HG03175 (cell line): ENCODE data around the gene ABCG1.

ENCODE experiments used
- ATAC-seq: cut with Tn5 transposase; IDR thresholded peaks from one replicate; pipeline ENCODE4 v1.9.1; 2021; ENCODE audit warnings: mild to moderate bottlenecking, moderate library complexity; ENCODE audit not compliant: unreplicated experiment

ABCG1 gene

DNA sequence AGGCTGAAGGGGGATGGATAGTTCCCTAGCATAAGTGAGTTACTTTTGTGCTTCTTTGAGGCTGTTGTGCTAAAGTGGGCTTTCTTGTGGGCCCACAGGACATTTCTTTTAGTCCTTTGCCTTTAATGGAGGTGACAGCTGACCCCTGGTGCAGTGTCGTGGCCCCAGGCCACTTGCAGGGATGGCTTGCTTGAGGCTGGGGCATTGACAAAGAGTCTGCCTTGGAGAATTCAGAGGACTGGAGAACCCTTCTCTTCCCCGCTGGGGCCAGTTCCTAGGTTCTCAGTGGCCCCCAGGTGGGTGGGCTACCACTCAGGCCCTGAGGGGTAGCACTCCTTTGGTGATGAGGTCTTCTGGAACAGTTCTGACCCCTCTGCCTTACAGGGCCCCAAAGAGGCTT lies 12.8 kb downstream of the ABCG1 start:
- no peak for ATAC-seq

DNA sequence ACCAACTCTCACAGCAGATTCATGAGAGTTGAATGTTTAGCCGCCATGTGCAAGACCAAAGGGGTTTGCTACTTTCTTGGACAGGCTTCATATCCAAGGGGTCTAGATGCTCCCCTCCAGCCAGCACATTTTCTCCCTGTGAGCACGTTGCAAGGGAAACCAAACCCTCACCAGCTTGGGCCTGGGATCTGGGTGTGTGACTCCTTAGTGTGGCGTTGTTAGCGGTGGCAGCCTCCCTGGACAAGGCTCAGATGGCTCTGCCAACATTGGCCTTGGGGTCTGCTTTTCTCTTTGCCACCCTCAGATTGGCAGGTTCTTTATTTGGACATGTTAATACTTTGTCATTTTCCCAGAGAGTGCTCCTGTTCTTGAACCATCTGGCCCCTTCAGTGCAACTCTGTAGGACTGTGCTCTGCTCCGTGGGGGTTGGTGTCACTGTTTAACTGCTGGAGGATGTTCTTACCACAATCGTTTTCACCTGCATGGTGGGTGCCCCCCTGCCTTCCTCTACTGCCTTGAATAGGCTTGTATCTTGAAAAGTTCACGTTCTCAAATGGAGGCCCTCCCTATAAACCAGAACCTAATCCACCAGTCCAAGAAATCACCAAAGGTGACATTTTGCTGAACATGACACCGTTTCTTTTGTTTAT lies 13.4 kb downstream of the ABCG1 start:
- no peak for ATAC-seq

DNA sequence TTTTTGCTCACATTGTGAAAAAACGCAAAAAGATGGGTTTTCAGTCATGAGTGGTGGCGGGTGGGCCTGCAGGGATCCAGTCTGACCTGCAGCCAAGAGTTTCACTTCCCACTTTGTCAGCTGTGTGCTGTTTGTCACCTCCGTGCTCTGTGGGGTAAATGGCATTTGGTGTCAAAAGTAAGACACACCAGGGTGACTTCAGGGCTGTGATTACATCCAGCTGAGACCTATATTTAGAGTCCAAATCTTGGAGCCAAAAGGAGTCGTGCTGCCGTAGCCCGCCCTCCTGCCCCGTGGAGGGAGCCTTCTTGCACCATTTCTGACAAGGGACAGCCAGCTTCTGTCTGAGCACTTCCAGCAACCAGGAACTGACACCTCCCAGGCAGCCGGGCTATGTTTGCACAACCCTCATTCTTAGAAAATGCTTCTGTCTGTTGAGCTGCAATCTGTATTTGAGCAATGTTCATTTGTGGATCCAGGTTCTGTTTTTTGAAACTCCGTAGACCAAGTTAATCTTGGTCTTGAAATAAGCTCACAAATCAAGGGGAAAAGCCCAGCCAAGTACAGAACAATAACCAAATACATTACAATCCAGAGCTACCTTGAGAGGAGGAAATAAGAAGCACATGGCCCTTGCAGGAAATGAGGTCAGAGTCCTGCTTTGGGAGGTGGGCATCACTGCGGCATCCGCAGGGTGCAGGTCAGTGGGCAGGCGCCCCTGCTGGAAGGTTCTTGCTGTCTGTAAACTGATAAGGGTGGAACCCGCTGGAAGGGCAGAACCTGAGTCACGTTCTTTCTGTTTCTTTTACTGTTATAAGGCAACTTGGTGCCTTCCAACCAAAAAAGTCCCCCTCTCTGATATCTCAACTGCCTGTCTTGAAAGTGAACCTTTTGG lies 14.4 kb downstream of the ABCG1 start:
- ATAC-seq, result peak; percentile 57

DNA sequence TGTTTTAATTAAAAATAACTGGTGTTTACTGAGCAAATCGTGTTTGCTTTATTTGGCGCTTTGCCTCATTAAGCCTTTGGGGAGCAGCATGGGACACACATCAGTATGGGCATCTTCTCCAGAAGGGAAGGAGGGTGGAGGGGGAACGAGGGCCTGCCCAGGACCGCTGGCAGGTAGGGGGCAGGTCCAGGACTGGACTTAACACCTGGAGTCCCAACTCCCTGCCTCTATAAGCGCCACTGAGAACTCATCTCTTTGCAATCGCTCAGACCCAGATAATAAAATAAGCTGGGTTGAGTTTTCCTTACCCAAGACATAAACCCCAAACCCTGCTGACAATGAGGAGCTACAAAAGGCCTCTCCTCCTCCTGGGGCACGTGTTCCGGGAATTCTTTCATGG lies 15.1 kb downstream of the ABCG1 start:
- no peak for ATAC-seq

DNA sequence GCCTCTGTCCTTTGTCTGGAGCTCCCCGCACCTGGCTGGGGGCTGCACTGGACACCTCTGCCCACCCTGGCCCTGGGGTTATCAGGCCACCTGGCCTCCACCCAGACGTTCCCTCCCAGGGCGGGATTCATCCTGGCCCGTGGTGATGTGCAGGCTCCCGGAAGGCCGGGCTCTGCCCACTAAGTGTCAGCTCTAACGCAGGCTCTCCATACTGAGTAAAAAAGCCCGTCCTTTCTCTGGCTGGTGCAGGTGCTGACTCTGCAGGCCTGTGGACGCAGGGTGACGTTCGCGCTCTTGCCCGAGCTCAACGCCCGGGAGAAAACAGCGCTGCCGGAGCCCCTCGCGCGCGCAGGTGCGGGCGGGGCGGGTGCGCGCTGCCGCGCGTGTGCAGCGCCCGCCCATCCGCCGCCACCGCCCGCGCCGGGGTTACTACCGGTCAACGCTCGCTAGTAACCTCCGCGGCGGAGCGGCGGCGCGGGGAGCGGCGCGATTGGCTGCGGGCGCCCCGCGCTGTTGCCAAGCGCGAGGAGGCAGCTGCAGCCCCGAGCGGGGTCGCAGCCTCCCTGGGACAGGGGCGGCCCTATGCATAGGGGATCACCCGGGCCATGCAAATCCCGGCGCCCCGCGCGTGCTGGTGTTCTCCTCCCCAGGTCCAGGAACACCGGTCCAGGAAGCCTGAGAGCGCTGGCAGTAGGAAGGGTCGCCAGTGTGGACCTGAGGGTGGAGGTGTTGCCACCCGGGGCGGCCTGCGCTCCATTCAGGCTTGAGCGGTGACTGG lies 15.7 kb downstream of the ABCG1 start:
- ATAC-seq, result peak; percentile 37

DNA sequence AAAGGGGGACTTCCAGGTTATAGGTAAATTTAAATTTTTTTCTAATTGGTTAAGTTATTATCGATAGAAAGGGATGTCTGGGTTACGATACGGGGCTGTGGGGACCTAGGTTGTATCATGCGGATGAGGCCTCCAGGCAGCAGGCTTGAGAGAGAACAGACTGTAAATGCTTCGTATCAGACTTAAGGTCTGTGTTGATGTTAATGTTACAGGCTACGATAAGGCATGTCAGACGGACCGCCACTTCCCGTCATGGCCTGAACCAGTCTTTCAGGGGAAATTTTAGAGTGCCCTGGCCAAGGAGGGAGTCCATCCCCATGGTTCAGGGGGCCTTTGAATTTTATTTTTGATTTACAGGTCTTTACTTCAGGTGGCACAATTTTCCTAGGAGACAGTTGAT lies 16.7 kb downstream of the ABCG1 start:
- ATAC-seq, result no peak

DNA sequence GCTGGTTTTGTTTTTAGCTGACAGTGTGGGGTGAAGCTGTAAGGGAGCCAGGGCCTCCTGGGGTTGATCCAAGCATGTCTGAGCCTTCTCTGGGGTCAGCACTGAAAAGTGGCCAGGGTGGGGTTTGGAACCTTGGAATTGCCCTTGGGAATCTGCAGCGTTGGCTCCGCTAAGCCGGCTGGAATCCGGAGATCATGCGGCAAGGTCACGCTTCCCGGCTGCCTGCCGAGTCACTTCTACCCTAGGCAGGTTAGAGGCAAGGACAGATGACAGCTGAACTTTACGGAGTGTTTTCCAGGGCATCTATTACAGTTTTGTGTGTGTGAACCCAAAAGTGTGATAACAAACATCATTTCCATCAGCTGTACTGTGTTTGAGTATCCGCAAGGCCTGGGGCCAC lies 17.1 kb downstream of the ABCG1 start:
- no peak for ATAC-seq

DNA sequence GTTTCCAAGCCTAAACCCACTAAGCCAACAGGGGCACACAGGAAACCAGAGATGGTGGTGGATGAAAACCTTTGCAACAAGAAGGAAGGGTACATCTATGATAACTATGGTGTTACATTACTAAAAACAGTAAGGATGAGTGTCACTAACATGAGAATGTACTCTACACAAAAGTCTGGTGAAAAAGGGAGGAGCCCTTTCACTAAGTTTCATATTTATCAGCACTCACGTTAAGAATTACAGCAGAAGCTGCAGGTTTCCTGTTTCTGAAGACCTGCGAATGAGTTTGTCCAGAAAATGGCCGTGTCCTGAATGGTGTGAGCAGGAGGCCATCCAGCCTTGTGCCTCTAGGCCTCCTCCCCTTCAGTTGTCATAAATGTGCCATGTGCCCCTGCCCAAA lies 17.8 kb downstream of the ABCG1 start:
- ATAC-seq, result no peak

DNA sequence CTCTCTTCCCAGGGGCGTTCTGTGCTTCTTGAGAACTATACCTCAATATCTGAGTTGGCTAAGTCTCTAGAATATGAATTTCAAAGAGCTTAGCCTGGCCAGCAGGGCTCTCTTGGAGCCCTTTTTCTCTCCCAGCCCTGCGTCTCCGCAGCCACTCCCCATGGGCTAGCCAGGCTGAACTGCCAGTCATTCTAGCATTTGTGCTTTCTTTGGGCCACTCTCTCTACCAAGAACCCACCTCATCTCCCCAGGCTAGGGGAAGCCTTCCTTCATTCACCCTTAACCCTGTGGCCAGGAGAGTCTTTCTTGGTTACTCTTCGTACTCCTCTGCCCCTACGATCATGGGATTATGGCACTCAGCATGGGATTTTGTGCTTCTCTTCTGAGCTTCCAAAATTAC lies 18.2 kb downstream of the ABCG1 start:
- no peak for ATAC-seq

DNA sequence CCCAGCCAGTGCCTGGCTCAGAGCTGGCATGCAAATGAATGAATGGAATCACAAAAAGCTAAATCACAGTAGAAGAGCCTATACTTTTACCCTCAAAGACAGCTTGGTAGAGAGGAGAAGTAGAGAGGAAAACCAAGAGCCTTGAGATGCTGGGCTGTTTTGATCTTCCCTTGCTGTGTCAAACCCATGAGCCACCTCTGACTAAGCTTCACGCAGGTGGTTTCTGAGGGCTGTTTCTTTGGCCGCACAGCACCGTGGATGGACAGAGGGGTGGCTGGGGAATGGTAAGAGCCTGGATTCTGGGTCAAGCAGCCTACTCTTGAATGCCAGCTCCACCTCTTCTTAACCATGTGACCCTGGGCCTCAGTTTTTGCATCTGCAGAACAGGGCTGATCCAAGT lies 18.6 kb downstream of the ABCG1 start:
- ATAC-seq, result no peak

DNA sequence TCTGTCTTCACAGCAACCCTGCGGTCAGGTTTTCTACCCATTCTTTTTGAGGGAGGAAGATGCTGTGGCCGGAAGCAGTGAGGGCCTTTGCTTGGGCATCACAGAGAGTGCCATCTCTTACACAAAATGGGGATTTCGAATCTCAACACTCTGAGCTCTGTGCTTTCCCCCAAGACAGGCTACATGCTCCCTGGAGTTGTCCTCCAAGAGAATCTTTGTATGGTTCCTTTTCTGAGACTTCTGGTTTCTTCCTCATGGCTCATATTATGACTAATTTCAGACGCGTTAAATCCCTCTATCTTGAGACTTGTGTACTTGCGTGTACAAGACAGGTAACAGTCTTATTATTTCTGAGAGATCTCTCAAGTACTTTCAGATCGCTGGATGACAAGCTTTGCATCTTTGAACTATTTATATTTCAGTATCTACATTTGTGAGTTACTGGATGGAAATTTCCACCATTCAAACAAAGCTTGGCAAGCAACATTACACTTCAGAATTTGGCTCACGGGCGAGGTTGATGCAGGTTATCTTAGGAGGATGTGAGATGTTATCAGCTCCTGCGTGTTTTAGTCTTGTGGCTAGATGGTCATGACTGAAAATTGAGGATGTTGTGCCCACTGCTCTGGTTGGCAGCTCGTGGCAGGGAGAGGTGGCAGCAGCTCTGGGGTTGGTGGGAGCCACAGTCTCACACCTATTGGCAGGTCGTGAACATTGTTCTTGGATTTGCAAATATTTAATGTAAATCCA lies 19.4 kb downstream of the ABCG1 start:
- no peak for ATAC-seq

DNA sequence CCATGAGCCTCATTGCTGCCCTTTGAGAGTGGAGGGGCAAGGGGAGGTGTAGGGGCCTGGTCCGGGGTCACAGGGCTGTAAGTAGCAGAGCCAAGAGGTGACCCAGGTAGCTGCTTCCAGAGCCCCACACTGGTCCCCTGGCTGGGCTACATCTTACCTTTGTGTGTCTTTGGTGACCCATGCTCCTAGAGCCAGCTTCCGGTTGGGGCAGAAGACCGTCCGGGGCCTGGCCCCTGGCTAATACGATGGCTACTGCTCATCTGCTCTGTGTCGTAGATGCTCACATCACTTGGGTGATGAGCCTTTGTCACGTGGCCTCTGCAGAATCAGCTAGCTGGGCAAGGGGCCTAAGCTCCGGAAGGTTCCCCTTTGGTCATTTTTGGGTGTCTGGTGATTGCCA lies 20.6 kb downstream of the ABCG1 start:
- no peak for ATAC-seq

DNA sequence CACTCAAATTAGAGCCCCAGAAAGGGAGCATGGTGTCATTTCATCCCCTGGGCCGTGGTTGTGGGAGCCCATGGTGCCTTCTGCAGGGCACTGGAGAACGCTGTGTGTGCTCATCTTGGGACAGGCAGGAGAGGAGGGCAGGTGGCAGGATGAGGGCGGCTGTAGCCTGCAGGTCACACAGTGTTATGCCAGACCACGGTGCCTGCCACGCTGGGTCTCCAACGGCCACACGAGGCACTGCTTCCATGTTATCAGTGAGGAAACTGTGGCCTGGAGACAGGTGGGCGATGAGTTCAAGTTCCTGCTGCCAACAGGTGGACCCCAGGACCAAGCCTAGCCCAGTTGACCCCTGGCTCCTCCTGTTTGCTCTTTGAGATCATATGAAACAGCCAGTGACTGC lies 21.0 kb downstream of the ABCG1 start:
- no peak for ATAC-seq

DNA sequence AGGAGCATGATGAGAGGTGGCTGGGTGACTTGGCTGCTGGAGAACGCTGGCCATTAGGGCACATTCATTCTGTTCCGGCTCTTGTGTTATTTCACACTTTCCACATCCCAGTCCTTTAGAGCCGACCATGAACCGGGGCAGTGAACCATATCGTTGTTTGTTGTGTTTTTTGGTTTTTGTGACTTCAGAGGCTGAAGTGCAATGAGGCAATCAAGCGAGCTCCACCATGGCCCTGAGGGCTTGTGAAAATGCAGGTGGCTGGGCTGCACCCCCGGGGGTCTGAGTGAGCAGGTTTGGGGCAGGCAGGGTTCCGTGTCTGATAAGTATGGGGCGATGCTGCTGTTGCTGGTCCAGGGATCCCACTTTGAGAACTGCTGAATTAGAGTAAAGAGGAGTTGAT lies 23.7 kb downstream of the ABCG1 start:
- no peak for ATAC-seq

DNA sequence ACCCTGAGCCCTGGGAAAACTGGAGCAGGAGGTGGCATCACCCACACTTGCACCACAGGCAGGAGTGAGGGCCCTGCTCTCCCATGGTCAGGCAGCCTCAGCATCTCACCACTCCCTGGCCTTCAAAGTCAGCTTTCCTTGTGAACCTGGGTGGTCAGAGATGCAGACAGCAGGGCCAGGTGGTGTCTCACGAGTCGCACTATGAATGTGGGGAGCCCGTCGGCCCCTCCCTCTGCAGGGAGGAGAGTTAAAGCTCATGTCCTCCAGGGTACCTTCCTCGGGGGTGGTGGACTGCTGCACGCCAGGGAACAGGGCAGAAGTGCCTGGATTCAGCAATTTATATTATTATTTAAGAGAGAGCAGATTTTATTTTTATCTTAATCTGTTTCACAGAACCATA lies 24.1 kb downstream of the ABCG1 start:
- ATAC-seq, result no peak

DNA sequence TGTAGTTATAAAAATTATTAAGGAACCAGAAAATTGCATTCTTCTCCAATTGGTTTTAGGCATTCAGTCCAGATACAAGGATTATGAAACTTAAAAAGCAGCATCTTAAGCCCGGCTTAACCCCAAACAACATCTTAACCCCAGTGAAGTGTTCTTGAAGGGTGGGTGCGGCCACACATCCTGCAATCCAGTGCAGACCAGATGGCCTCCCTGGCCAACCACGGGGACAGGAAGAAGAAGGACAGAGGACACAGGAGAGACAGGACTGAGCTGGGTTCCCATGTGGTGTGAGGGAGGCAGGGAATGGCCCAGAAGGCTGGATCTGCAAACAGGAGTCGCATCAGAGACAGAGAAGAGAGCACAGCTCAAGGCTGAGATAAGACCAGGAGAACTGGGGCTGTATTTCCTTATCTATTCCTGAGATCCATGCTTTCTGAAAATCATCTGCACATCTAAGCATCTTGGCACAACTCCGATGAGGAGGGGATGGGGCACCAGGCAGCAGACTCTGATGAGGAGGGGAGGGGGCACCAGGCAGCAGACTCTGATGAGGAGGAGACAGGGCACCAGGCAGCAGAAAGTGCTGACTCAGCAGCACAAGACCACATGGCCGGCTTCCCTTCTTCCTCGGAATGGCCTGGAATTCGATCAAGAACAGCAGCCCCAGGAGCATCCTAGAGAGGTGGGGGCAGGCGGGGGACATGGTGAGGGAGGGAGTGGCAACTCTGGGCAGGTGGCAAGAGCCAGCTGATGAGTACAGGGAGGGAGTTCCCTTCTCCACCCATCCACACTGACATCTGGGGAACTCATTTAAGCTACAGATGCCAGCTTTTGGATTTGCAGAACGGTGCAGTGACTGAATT lies 26.6 kb downstream of the ABCG1 start:
- no peak for ATAC-seq

DNA sequence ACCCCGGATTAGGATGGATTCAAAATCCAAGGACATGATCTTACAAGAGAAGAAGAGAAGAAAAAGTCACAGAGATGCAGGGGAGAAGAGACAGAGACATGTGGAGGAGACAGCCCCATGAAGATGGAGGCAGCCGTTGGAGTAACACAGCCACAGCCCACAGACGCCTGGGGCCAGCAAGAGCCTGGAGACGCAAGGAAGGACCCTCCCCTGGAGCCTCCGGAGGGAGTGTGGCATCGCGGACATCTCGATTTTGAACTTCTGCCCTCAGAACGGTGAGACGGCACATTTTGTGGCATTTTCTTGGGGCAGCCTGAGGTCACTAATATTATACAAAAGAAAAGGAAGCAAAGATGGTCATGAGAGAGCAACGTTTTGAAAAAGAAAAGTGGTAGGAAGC lies 28.8 kb downstream of the ABCG1 start:
- ATAC-seq, result no peak

DNA sequence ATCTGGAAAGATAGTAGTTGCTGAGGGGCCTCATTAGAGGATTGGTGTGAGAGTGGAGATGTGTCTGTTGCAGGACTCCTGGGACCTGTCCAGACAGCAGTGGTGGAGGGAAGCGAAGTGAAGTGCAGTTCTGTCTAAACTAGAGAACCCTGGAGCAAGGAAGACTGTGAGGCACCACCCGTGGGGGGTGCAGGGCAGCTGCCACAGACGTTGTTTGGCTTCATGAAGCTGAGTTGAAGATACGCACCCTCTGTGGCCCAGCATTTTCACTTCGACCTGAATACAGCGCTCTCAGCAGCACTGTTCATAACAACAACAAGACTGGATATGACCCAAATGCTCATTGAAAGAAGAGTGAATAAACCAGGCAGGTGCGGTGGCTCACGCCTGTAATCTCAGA lies 29.3 kb downstream of the ABCG1 start:
- no peak for ATAC-seq

DNA sequence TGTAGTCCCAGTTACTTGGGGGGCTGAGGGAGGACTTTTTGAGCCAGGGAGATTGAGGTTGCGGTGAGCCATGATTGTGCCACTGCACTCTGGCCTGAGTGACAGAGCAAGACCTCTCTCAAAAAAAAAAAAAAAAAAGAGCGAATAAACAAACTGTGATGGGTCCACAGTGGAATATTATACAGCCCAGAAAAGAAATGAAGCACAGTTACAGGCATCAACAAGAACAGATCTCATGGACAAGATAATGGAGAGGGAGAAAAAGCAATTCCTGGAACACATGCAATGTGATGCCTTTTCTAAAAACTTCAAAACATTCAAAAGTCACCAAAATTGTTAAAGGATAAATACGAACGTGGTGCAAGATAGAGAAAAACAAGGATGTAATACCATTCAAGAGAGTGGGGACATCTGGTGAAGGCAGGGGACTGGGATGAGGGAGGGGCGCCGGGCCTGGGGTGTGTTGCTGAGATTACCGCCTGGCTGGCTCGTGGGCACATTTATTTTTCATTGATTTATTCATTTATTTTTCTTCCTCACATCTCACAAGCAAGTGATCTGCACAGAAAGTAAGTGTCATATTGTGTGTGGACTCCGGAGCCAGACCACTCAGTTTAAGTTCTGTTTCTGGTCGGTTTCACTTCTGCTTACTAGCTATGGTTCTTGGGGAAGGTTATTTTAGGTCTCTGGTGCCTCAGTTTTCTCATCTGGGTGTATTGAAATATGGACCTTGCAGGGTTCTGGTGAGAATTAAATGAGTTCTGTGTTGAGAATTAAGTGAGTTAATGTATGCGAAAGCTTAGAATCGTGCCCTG lies 30.1 kb downstream of the ABCG1 start:
- ATAC-seq, result peak; percentile 88
